Superior temporal gyrus (tissue), 1 donor: ENCODE results near the gene EMILIN1.
A peak's percentile ranks its signal among the peaks of the same experiment; 100 is the strongest.

Experiments used
- DNase-seq: peaks from one replicate; pipeline ENCODE4 v3.0.0-alpha.2; 2016; ENCODE audit errors: extremely low spot score

EMILIN1 gene

GRCh38 chr2:27080140-27080469 lies 1.7 kb downstream of the EMILIN1 start:
- no peak for DNase-seq

- DNase-seq: no peak
Observed at GRCh38 chr2:27080603-27080936, 2.2 kb downstream of the EMILIN1 start.

- DNase-seq: no peak
Observed at GRCh38 chr2:27081984-27082772, 3.8 kb downstream of the EMILIN1 start.

GRCh38 chr2:27082773-27083409 lies 4.5 kb downstream of the EMILIN1 start:
- no peak for DNase-seq

- no peak for DNase-seq
Observed at GRCh38 chr2:27083410-27084296, 5.2 kb downstream of the EMILIN1 start.

- DNase-seq: no peak
Observed at GRCh38 chr2:27084297-27085061, 6.1 kb downstream of the EMILIN1 start.

- DNase-seq: no peak
Observed at GRCh38 chr2:27085062-27085672, 6.8 kb downstream of the EMILIN1 start.

- peak; percentile 74 for DNase-seq
Observed at GRCh38 chr2:27085673-27086089, 7.3 kb downstream of the EMILIN1 start.

- DNase-seq: peak; percentile 95
Observed at GRCh38 chr2:27086090-27086723, 7.8 kb downstream of the EMILIN1 start.

- no peak for DNase-seq
Observed at GRCh38 chr2:27086724-27087593, 8.5 kb downstream of the EMILIN1 start, which contains the start of gene KHK. Gene KHK, plus strand, starts transcription at chr2:27086772. Its CDS starts 488 bp downstream, at chr2:27087260.

- peak; percentile 11 for DNase-seq
Observed at GRCh38 chr2:27087823-27088410, 9.5 kb downstream of the EMILIN1 start.

GRCh38 chr2:27088634-27089033 lies 10.2 kb downstream of the EMILIN1 start:
- no peak for DNase-seq

GRCh38 chr2:27089111-27089954 lies 10.9 kb downstream of the EMILIN1 start:
- DNase-seq: no peak

GRCh38 chr2:27091746-27092695 lies 13.6 kb downstream of the EMILIN1 start:
- DNase-seq: no peak

- DNase-seq: no peak
Observed at GRCh38 chr2:27092696-27093429, 14.4 kb downstream of the EMILIN1 start.
